HG03354 (cell line): Measurements from ENCODE around the gene PAM.
"Not testable (repeated sequence)": the region's sequence is repeated elsewhere in the genome, so short reads cannot be mapped to it uniquely, and the experiment has no call there.

Experiments used
- ATAC-seq: cut with Tn5 transposase; IDR thresholded peaks from one replicate; pipeline ENCODE4 v1.9.1; 2021; ENCODE audit warnings: mild to moderate bottlenecking; ENCODE audit not compliant: unreplicated experiment, poor library complexity, severe bottlenecking

The PAM gene

DNA sequence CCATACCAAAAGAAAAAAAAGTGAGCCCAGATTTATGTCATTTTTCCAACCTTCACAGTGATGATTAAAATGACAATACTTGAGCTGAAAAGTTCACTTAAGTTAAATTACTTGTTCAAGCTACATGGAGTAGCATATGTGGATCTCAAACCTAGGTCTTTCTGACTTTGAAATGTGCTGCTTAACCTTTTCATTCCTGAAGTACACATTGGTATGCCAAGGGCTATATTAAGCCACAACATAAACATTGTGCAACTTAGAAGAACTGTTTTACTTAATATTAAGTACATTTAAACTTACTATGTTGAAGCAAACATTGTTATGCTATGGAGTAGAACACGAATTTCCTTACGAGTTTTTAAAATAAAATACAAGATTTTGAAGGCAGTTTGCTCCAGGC lies 259.9 kb downstream of the PAM start:
- ATAC-seq = no peak

DNA sequence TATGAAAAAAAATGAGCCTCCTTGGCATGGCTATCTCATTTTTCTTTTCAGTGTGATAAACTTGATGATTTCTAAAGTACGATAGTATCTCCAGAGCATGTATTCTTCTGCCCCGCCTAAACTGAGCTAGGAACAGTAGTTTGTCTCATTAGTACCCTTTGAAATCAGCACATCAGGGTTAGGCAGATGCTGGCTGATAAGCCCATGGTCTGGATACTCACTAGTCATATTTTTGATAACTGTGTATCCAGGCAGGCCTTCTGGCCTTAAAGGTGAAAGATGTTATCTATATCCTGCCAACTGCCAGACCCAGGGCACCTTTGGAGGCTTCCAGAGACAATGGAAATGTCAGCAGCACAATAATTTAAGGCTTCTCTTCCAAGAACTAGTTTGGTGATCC lies 261.1 kb downstream of the PAM start:
- no peak for ATAC-seq

DNA sequence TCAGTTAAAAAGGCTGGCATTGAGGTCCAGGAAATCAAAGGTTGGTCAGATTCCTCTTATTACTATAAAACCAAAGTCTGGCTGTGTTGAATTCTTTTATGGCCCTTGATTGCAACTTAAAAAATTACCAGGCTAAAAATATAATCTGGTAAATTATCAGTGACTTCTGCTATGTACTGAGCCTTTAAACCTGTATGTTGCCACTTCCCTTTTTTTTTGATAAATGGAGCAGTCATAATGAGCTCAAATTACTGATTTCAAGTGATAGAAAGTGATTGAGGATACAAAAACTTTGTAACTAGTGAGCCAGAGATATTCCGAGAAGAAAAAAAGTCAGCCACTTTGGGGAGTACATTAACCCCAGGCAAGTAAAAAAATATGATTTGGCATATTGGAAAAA lies 264.7 kb downstream of the PAM start:
- no peak for ATAC-seq

DNA sequence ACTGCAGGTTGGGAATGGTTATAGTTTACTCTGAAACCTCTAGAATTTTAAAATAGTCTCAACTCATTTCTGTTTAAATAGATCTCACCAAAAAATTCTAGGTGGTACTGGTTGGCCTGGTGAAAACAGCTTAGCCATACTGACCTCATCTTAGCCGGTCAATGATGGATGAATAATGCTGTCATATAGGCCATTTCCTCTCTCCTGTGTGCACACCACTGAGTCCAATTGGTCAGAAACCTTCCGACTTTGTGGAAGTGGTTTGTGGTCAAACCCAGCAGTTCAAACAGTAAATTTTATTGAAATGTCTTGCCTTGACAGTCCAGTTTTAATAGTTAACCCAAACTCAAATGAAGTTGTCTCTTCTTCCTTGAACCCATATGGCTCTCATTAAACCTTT lies 266.2 kb downstream of the PAM start:
- ATAC-seq = peak; percentile 99

DNA sequence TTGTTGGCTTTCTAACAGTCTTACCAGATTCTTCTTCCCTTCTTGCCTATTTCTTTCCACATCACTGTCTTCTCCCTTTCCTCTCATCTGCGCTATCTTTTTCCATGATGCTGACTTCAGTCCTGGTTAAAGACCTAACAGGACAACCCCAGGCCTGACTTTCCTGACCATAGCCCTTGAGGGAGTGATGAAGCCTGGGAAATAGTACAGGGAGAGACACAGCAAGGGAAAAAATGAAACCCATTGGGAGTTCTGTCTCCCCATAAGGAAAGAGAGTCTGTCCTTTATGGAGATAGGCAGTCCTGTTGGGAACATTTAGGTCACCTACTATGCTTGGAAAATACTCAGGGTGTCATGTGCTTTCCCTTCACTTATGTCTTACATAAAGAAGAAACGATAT lies 272.2 kb downstream of the PAM start:
- no peak for ATAC-seq

DNA sequence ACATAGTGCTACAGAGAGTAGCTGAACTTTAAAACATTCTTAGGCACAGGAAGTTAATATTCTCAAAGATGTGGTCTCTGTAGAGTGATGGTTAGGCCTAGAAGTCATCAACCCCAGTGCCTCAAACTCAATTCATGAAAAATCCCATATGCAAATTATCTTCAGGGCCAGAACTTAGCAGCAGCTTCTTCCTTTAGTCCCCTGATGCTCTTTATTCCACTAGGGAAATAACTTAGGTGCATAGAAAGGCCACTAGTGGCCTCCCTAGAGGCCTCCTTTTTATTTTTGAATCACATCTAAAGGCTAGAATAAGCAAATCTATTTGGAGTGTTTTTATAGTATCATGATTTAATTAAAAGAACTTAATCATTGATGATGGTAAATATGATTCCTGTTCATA lies 276.5 kb downstream of the PAM start:
- no peak for ATAC-seq

DNA sequence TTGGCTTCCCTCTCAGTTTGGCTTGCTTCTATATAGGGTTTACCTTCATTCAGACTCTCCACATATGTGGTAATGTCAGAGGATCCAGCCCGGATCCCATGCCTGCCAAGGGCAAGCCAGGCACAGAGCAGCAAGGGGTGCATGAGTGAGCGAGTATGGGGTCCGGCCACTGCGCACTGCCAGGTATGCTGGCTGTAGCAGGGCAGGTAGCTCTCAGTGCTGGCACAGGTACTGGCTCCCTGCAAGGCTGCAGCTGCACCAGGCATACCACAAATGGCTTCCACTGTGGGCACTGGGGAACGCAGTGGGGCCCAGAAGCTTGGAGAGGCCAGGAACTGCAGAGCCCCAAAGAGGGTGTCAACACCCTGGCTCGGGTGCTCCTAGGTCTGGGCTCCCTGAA lies 278.6 kb downstream of the PAM start:
- no peak for ATAC-seq

DNA sequence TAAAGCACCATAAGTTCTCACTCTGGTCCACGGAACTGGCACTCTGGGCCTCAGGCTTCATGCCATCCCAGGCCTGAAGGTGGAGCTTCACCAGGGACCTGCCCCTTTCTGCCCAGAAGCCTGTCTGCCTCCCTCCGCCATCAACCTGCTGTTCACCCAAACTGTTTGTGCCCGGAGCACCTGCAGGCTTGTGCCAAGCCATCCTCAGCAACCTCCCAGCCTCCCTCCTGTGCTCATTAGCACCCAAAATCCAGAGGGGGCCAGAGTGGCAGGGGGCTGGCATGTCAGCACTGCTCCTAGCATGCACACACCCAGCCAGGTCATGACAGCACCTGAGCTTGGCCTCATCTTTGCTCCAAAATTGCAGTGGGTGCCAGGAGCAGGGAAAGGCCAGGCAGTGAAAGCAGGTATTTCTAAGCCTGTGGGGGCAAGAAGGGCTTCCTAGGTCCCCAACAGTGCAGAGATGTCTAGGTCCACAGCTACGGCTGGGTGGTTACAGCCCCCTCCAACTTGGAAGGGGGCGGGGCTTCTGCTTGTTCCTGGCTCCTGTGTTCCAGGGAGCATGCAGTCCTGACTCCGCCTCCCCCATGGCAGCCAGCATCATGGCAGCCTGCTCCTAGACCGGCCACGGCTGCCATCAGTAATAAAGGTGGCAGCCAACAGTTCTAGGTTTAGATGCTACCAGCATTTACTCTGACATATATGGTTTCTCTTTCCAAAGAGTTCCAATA lies 279.7 kb downstream of the PAM start:
- no peak for ATAC-seq

DNA sequence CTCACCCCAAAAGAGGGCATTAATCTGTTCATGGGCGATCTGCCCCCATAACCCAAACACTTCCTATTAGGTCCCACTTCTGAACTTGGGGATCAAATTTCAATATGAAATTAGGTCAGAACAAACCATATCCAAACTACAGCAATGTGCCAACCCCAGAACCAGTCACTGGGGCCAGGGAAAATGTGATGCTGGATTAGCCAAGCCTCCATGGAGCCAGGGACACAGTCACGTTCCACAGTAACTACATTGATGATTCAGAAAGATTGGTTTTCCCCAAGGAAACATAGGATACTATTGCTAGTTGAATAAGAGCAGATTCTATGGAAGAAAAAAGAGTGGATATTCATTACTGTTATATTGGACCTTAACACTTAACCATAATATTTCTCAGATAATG lies 280.6 kb downstream of the PAM start:
- no peak for ATAC-seq

DNA sequence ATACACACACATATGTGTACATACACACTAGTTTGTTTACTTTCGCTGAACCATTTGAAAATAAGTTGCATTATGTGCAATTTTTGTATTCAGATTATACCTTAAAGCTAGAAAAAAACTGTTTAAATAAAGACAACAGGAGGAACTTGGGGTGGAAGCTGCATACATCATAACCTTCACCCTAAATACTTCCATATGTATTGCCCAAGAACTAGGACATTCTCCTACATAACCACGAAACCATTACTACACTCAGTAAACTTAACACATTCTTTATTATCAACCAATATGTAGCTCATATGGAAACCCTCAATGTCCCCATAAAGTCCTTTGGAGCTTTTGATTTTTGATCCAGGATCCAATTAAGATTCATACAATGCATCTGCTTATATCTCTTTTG lies 281.5 kb downstream of the PAM start:
- ATAC-seq = no peak

DNA sequence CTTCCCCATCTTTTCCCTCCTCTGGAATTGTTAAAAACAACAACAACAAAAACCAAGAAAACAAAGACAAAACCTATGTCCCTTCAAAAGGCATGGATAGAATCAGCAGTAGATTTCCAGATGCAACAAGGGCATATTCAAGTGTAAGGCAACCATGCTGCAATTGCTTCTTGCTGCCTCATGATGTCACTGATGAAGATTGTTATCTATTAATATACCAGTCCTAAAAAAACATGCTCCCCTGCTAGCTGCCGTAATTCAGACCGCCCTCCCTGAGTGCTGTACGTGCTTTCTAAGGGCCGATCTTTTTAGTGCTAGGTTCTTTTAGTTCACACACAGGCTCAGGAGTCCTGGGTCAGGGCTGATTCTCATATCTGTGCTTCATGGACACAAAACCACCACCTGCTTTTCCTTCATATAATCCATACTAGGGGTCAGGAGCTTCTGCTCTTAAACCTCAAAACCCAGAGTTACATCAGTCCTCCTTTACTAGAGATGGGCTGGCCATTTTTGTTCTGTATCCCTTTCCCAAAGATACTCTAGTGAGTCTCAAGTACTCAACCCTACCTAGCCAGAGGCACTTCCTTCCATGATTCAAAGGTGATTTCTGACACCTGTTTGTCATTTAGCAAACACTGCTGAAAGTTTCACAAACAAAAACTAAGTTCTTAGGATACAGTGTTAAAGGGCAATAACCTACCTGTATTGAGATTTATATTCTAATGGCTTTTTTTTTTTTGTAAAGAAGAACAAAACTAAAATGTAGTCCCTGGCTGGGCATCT lies 282.8 kb downstream of the PAM start:
- no peak for ATAC-seq

DNA sequence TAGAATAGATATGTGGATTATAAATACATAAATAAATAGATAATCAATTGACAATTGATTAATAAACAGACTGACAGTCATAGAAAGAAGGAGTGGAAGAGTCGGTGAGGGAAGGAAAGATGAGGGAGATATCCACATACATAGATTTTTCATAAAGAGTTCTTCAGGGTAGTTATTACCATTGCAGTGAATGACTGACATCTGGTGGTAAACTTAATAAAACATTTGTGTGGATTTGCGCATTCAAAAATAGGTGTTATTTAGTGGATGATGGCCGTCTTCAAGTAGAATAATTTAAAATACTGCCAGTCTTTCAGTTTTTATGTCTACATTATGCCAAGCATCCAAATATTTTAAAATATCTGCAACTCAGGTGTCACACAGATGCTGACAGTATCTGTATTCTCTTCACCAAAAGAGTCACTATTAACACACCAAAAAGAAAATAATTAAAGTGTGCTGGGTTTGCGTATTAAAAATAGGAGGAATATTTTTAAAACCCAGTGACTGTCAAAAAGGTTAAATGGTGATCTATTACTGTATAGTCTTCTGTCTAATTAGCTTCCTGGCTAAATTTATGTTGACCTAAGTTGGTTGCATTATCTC lies 286.1 kb downstream of the PAM start:
- ATAC-seq = no peak

DNA sequence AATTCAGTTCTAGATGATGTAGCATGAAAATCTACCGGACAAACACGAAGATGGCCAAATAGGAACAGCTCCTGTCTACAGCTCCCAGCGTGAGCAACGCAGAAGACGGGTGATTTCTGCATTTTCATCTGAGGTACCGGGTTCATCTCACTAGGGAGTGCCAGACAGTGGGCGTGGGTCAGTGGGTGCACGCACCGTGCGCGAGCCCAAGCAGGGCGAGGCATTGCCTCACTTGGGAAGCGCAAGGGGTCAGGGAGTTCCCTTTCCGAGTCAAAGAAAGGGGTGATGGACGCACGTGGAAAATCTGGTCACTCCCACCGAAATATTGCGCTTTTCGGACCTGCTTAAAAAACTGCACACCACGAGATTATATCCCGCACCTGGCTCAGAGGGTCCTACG lies 291.6 kb downstream of the PAM start:
- not testable (repeated sequence) for ATAC-seq

DNA sequence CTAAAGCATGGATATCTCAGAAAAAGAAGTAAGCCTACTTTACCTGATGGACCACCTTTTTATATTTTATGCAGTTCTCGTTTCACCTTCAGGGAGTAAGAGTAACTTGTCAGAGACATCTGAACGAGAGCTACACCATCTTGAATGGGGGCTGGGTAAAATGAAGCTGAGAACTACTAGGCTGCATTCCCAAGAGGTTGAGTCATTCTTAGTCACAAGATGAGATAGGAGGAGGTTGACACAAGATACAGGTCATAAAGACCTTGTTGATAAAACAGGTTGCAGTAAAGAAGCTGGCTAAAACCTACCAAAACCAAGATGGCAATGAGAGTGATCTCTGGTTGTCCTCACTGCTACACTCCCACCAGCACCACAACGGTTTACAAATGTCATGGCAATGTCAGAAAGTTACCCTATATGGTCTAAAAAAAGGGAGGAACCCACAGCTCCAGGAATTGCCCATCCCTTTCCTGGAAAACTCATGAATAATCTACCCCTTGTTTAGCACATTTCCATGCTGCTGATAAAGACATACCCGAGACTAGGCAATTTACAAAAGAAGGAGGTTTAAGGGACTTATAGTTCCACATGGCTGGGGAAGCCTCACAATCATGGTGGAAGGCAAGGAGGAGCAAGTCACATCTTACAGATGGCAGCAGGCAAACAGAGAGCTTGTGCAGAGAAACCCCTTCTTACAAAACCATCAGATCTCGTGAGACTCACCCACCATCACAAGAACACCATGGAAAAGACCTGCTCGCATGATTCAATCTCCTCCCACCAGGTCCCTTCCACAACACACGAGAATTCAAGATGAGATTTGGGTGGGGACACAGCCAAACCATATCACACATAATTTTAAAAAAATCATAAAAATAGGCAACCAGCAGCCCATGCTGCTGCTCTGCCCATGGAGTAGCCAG lies 302.4 kb downstream of the PAM start:
- ATAC-seq = no peak

DNA sequence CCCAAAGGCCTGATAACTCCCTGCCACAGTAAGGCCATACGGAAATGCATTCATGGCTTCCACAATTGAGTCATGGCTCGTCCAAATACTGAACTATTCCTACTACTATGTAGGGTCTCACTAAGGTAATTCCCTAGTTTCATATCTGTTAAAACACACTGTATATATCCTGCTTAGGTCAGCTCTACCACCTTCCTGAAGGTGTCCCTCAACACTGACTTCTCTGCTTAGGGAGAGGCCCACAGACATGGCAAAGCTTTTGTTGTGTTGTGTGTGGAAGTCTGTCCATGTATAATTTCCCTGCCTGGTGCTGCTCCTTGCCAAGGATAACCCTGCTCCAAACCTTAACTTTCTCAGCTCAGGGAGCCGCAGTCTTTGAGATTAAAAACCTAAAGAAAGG lies 304.4 kb downstream of the PAM start:
- ATAC-seq = no peak

DNA sequence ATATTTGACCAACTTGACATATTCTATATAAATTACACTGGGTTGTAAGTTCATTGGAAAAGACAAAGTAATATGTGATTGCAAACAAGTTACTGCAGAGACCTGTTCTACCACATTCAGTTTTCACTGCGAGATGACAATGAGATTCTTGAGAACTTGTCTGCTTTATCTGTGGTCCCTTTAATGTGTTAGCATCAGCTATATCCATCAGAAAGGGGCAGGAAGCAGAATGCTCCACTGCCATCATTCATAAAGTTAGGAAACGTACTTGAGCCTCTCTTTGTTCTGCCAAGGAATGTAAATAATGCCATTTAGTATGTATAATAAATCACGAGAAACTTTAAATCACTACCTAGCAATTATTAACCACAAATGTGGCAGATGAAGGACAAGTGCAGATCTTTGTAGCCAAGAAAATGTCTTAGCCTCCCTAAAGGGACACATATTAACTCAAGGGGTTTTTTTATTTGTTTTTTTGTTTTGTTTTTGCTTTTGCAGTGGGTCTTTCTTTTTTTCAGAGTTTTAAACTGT lies 305.4 kb downstream of the PAM start:
- ATAC-seq = no peak

DNA sequence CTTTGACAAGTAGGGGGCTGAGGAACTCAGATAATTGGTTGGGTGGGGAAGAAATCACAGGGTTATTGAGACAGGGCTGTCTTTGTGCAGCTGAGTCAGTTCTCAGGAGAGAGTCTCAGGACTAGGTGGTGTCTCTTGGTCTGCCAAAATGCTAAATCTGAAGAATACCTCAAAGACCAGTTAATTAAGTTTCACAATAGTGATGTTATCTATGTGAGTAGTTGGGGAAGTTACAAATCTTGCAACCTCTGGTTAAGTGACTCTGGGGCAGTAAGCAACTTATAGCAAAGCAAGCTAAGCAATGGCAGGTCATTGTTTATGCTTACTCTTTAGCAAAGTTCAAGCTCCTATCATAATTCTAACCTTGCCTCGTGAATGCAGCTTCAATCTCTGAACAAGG lies 311.2 kb downstream of the PAM start:
- ATAC-seq = no peak

DNA sequence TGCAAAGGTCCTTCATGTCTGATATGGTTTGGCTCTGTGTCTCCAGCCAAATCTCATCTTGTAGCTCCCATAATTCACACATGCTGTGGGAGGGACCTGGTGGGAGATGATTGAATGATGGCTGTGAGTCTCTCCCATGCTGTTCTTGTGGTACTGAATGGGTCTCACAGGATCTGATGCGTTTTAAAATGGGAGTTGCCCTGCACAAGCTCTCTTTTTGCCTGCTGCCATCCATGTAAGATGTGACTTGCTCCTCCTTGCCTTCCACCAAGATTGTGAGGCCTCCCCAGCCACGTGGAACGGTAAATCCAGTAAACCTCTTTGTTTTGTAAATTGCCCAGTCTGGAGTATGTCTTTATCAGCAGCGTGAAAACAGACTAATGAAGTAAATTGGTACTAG lies 318.4 kb downstream of the PAM start:
- ATAC-seq = not testable (repeated sequence)

DNA sequence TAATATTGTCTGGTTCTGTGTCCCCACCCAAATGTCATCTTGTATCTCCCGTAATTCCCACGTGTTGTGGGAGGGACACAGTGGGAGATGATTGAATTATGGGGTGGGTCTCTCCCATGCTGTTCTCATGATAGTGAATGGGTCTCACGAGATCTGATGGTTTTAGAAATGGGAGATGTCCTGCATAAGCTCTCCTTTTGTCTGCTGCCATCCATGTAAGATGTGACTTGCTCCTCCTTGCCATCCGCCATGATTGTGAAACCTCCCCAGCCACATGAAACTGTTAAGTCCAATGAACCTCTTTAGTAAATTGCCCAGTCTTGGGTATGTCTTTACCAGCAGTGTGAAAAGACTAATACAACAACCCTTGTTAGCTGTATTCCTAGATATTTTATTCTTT lies 320.3 kb downstream of the PAM start:
- no peak for ATAC-seq
